Upper lobe of left lung (tissue), 6 donors: ENCODE measurements around the gene ARHGAP26. TPM values are rescaled to one million over a fixed set of nuclear protein-coding genes. Genes with fewer than 3 reads are reported as not detected.

Experiments used
- ATAC-seq, 2 donors: fragments of 200-7000 bp; cut with Tn5 transposase; one replicate each; pipeline ENCODE4 v1.9.1; 2022; ENCODE audit warnings: mild to moderate bottlenecking in 2 of 2, moderate library complexity in 2 of 2; ENCODE audit not compliant: low FRiP score in 2 of 2
- DNase-seq, 2 donors: peaks; one replicate each; pipeline ENCODE4 v3.0.0-alpha.2; 2019 to 2020
- H3K27ac ChIP-seq, 4 donors: fragments of 200-600 bp; sonication (generic); one replicate each; pipeline ENCODE4 v1.5.1; 2016 to 2019
- H3K27me3 ChIP-seq, 4 donors: fragments of 200-600 bp; sonication (generic); one replicate each; pipeline ENCODE4 v1.5.1; 2017 to 2019
- H3K36me3 ChIP-seq, 4 donors: fragments of 200-600 bp; sonication (generic); one replicate each; pipeline ENCODE4 v1.5.1; 2016 to 2019
- H3K4me1 ChIP-seq, 4 donors: fragments of 200-600 bp; sonication (generic); one replicate each; pipeline ENCODE4 v1.5.1; 2018 to 2019
- H3K4me3 ChIP-seq, 4 donors: fragments of 200-600 bp; sonication (generic); one replicate each; pipeline ENCODE4 v1.5.1; 2017 to 2019; ENCODE audit warnings: mild to moderate bottlenecking in 2 of 4, moderate library complexity in 1 of 4
- H3K9me3 ChIP-seq, 4 donors: fragments of 200-600 bp; sonication (generic); one replicate each; pipeline ENCODE4 v1.5.1; 2018 to 2019
- CTCF ChIP-seq, 6 experiments: fragments of 450-650 bp in 4 of 6; fragments of 200-600 bp in 2 of 6; sonication (generic) in 2 of 6; IDR thresholded peaks; one replicate each; pipeline ENCODE4 v1.5.1; 2016 to 2019; ENCODE audit warnings: antibody characterized with exemption in 6 of 6
- EP300 ChIP-seq, 4 donors: sonication (generic); formaldehyde crosslinking; IDR thresholded peaks; one replicate each; pipeline ENCODE4 v1.5.1; 2017; ENCODE audit warnings: antibody characterized with exemption in 4 of 4, control low read depth in 2 of 4
- POLR2A ChIP-seq, 4 donors: fragments of 450-650 bp; IDR thresholded peaks; one replicate each; pipeline ENCODE4 v1.5.1; 2016 to 2017; ENCODE audit warnings: antibody characterized with exemption in 4 of 4, mild to moderate bottlenecking in 2 of 4
- POLR2AphosphoS5 ChIP-seq, 2 donors: sonication (generic); formaldehyde crosslinking; IDR thresholded peaks; one replicate each; pipeline ENCODE4 v1.5.1; 2017; ENCODE audit warnings: antibody characterized with exemption in 2 of 2
- WGBS, 2 donors: methylation state at CpG; one replicate each; pipeline ENCODE4 v1.1.5; 2017 to 2018; 5-methylcytosine and 5-hydroxymethylcytosine counted together
- total RNA-seq, 6 donors: library from RNA; depleted of rRNA in 4 of 6; stranded (reverse); fragments of >200 nt in 4 of 6; gene quantifications; one replicate each; pipeline versions ENCODE4 v1.1.0 to v1.2.1, GENCODE V29; 2016 to 2021
- donor health status: DM: no; HTN: no; CAD: no; lungs with moderate emphysema.
- donor health status: DM: no; HTN: yes; CAD: no; lungs with severe emphysema.

Gene ARHGAP26
- total RNA-seq, 6 donors from 2014 or later = 34.9 to 90.1 (median 38.9) TPM

- TF ChIP-seq POLR2AphosphoS5 (IDR thresholded peaks at IDR 0.05) = no peak
- TF ChIP-seq CTCF (IDR thresholded peaks at IDR 0.05) = no peak
- no peak for TF ChIP-seq EP300 (IDR thresholded peaks at IDR 0.05)
- TF ChIP-seq POLR2A (IDR thresholded peaks at IDR 0.05) = no peak
Observed at GRCh38 chr5:143170104-143170503, 399.9 kb downstream of the ARHGAP26 start.

GRCh38 chr5:143170977-143171376 lies 400.8 kb downstream of the ARHGAP26 start:
- Histone ChIP-seq H3K4me3 (no peak overlapping the region), H3K27me3 (no peaks in the 10 kb centered on the region), H3K36me3 (no peaks in the 10 kb centered on the region), H3K9me3 (no peaks in the 10 kb centered on the region), H3K27ac (no peak overlapping the region), H3K4me1 (peaks cover 0 to 9% (median 5%) of the 10 kb centered on the region in 4 donors)
- 83 to 86% methylated on average over 2 of the region's 2 CpGs for WGBS, 2 donors
- DNase-seq = no peak
- no peak for ATAC-seq
- TF ChIP-seq POLR2A (IDR thresholded peaks at IDR 0.05) (no peak), EP300 (IDR thresholded peaks at IDR 0.05) (no peak), POLR2AphosphoS5 (IDR thresholded peaks at IDR 0.05) (no peak), CTCF (IDR thresholded peaks at IDR 0.05) (no peak)

More at GRCh38 chr5:143170104-143170503, 399.9 kb downstream of the ARHGAP26 start:
- H3K36me3 ChIP-seq = no peaks in the 10 kb centered on the region
- ATAC-seq = no peak
- no peak overlapping the region for H3K4me3 ChIP-seq
- no peak for DNase-seq
- WGBS, 2 donors = 88 to 92% methylated on average over 2 to 3 of the region's 3 CpGs
- H3K4me1 ChIP-seq = peaks cover 0 to 9% (median 3%) of the 10 kb centered on the region in 4 donors
- H3K27me3 ChIP-seq = no peaks in the 10 kb centered on the region
- H3K27ac ChIP-seq = no peak overlapping the region
- H3K9me3 ChIP-seq = no peaks in the 10 kb centered on the region

GRCh38 chr5:143172739-143173138 lies 402.6 kb downstream of the ARHGAP26 start:
- DNase-seq = no peak
- ATAC-seq = no peak

GRCh38 chr5:143173139-143173889 lies 403.1 kb downstream of the ARHGAP26 start:
- H3K4me3 ChIP-seq = no peak overlapping the region
- no peaks in the 10 kb centered on the region for H3K9me3 ChIP-seq
- H3K4me1 ChIP-seq = peaks cover 0 to 9% (median 5%) of the 10 kb centered on the region in 4 donors
- DNase-seq (no peak), ATAC-seq (no peak)
- no peaks in the 10 kb centered on the region for H3K27me3 ChIP-seq
- no peak overlapping the region for H3K27ac ChIP-seq
- TF ChIP-seq POLR2AphosphoS5 (IDR thresholded peaks at IDR 0.05) = no peak
- TF ChIP-seq EP300 (IDR thresholded peaks at IDR 0.05) = no peak
- TF ChIP-seq POLR2A (IDR thresholded peaks at IDR 0.05) = no peak
- no peak for TF ChIP-seq CTCF (IDR thresholded peaks at IDR 0.05)
- WGBS, 2 donors = 95 to 96% methylated on average over 12 of the region's 12 CpGs
- H3K36me3 ChIP-seq = no peaks in the 10 kb centered on the region

More at GRCh38 chr5:143172739-143173138, 402.6 kb downstream of the ARHGAP26 start:
- Histone ChIP-seq H3K27me3 (no peaks in the 10 kb centered on the region), H3K36me3 (no peaks in the 10 kb centered on the region), H3K4me3 (no peak overlapping the region), H3K27ac (no peak overlapping the region), H3K4me1 (peaks cover 0 to 9% (median 5%) of the 10 kb centered on the region in 4 donors), H3K9me3 (no peaks in the 10 kb centered on the region)
- no peak for TF ChIP-seq POLR2A (IDR thresholded peaks at IDR 0.05)
- no peak for TF ChIP-seq POLR2AphosphoS5 (IDR thresholded peaks at IDR 0.05)
- TF ChIP-seq EP300 (IDR thresholded peaks at IDR 0.05) = no peak
- TF ChIP-seq CTCF (IDR thresholded peaks at IDR 0.05) = no peak
- 97 to 98% methylated on average over 5 of the region's 5 CpGs for WGBS, 2 donors
